ENCODE results near the gene SLC9A9. TPM values are rescaled to one million over a fixed set of nuclear protein-coding genes. Genes with fewer than 3 reads are reported as not detected.

SLC9A9 gene
- total and polyA plus RNA-seq, 4 donors: 3.3 to 15.0 (median 6.1) TPM

DNA sequence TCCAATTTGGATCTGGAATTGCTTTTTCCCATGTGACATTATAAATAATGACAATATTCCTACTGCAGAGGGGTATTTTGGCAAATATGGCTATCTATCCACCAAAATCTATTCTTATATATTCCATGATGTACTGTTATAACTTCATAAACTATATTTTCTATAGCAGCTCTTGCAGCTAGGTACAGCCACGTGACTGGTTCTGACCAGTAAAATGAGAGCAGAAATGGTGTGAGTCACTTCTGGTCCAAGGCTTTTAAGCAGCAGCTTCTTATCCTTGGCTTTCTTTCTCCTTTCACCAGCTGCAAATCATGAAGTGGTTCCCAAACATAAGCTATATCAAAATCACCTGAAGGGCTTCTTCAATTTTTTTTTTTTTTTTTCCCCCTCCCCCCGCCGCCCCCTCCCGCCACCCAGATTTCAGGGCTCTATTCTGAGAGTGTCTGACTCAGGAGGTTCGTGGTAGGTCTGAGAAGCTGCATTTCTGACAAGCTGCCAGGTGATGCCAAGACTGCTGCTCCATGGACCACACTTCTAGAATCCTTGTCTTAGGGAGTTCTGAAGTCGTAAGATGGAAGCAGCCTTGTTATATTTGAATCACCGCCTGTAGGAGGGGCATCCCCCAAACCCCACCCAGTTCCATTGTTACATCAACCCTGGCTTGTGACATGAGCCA lies 371.2 kb downstream of the SLC9A9 start:
- Histone ChIP-seq H3K36me3 (ENCODE audit: control insufficient read depth in 4 of 4, insufficient read depth in 3 of 4, low read depth in 1 of 4, low read length in 3 of 4) (no peaks in the 10 kb centered on the region), H3K27me3 (ENCODE audit: control insufficient read depth in 4 of 4, insufficient read depth in 4 of 4, low read length in 3 of 4) (no peaks in the 10 kb centered on the region), H3K27ac (ENCODE audit: low read depth in 1 of 2, low read length in 2 of 2) (no peak overlapping the region), H3K4me3 (ENCODE audit: low read depth in 1 of 3, low read length in 3 of 3) (no peak overlapping the region), H3K4me1 (ENCODE audit: control insufficient read depth in 4 of 4, insufficient read depth in 4 of 4, low read length in 3 of 4) (no peaks in the 10 kb centered on the region), H3K9ac (ENCODE audit: low read depth in 1 of 2, low read length in 2 of 2) (no peak overlapping the region), H3K9me3 (ENCODE audit: control insufficient read depth in 4 of 4, low read length in 3 of 4) (no peaks in the 10 kb centered on the region)
- TF ChIP-seq JUND (IDR thresholded peaks at IDR 0.05) (no peak), FOXA2 (IDR thresholded peaks at IDR 0.05) (no peak), NR2F2 (IDR thresholded peaks at IDR 0.05) (no peak), RXRA (IDR thresholded peaks at IDR 0.05) (no peak)
- TF ChIP-seq, protein P1, sequence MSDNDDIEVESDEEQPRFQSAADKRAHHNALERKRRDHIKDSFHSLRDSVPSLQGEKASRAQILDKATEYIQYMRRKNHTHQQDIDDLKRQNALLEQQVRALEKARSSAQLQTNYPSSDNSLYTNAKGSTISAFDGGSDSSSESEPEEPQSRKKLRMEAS (IDR thresholded peaks at IDR 0.05): no peak
- WGBS: 86% methylated on average over 7 of the region's 7 CpGs
- DNase-seq (ENCODE audit: low spot score): no peak

DNA sequence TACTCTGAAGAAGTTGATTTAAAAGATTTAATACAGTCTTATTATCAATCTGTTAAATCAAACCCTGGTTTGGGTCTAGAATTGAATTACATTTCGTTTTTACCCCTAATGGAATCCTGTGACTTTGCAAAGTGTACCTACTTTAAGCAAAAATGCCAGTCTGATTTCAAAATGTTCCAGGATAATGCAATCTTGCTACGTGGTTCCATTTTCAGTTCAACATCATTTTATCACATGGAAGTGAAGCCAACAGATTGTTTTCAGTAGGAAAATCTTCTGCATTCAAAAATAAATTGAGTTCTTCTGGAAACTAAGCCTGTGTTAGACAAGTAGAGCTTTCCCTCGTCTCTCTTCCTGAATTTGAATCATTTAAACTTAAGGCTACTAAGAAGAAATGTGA lies 372.3 kb downstream of the SLC9A9 start:
- TF ChIP-seq EGR1 (IDR thresholded peaks at IDR 0.05; ENCODE audit: low read depth in 2 of 2) (no peak), TAF1 (conservative IDR thresholded peaks at IDR 0.05) (no peak), FOXA1 (IDR thresholded peaks at IDR 0.05) (no peak), GABPA (IDR thresholded peaks at IDR 0.05 in 1 of 2, conservative IDR thresholded peaks at IDR 0.05 in 1 of 2) (no peak), YY1 (IDR thresholded peaks at IDR 0.05) (no peak), JUND (IDR thresholded peaks at IDR 0.05) (no peak), RAD21 (IDR thresholded peaks at IDR 0.05) (no peak), HNF4A (conservative IDR thresholded peaks at IDR 0.05) (no peak), NR2F2 (IDR thresholded peaks at IDR 0.05) (no peak), HNF4G (IDR thresholded peaks at IDR 0.05) (no peak), RXRA (IDR thresholded peaks at IDR 0.05) (no peak), FOXA2 (IDR thresholded peaks at IDR 0.05) (no peak), SP1 (IDR thresholded peaks at IDR 0.05) (no peak)
- TF ChIP-seq, protein P2, sequence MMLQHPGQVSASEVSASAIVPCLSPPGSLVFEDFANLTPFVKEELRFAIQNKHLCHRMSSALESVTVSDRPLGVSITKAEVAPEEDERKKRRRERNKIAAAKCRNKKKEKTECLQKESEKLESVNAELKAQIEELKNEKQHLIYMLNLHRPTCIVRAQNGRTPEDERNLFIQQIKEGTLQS (IDR thresholded peaks at IDR 0.05): no peak
- TF ChIP-seq, protein P1 (IDR thresholded peaks at IDR 0.05): no peak
- TF ChIP-seq, protein P3, sequence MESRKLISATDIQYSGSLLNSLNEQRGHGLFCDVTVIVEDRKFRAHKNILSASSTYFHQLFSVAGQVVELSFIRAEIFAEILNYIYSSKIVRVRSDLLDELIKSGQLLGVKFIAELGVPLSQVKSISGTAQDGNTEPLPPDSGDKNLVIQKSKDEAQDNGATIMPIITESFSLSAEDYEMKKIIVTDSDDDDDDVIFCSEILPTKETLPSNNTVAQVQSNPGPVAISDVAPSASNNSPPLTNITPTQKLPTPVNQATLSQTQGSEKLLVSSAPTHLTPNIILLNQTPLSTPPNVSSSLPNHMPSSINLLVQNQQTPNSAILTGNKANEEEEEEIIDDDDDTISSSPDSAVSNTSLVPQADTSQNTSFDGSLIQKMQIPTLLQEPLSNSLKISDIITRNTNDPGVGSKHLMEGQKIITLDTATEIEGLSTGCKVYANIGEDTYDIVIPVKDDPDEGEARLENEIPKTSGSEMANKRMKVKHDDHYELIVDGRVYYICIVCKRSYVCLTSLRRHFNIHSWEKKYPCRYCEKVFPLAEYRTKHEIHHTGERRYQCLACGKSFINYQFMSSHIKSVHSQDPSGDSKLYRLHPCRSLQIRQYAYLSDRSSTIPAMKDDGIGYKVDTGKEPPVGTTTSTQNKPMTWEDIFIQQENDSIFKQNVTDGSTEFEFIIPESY (IDR thresholded peaks at IDR 0.05): no peak
- TF ChIP-seq, protein P4, sequence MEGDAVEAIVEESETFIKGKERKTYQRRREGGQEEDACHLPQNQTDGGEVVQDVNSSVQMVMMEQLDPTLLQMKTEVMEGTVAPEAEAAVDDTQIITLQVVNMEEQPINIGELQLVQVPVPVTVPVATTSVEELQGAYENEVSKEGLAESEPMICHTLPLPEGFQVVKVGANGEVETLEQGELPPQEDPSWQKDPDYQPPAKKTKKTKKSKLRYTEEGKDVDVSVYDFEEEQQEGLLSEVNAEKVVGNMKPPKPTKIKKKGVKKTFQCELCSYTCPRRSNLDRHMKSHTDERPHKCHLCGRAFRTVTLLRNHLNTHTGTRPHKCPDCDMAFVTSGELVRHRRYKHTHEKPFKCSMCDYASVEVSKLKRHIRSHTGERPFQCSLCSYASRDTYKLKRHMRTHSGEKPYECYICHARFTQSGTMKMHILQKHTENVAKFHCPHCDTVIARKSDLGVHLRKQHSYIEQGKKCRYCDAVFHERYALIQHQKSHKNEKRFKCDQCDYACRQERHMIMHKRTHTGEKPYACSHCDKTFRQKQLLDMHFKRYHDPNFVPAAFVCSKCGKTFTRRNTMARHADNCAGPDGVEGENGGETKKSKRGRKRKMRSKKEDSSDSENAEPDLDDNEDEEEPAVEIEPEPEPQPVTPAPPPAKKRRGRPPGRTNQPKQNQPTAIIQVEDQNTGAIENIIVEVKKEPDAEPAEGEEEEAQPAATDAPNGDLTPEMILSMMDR (IDR thresholded peaks at IDR 0.05; ENCODE audit: low read depth, low read length, missing input control): no peak
- TF ChIP-seq, protein P5, sequence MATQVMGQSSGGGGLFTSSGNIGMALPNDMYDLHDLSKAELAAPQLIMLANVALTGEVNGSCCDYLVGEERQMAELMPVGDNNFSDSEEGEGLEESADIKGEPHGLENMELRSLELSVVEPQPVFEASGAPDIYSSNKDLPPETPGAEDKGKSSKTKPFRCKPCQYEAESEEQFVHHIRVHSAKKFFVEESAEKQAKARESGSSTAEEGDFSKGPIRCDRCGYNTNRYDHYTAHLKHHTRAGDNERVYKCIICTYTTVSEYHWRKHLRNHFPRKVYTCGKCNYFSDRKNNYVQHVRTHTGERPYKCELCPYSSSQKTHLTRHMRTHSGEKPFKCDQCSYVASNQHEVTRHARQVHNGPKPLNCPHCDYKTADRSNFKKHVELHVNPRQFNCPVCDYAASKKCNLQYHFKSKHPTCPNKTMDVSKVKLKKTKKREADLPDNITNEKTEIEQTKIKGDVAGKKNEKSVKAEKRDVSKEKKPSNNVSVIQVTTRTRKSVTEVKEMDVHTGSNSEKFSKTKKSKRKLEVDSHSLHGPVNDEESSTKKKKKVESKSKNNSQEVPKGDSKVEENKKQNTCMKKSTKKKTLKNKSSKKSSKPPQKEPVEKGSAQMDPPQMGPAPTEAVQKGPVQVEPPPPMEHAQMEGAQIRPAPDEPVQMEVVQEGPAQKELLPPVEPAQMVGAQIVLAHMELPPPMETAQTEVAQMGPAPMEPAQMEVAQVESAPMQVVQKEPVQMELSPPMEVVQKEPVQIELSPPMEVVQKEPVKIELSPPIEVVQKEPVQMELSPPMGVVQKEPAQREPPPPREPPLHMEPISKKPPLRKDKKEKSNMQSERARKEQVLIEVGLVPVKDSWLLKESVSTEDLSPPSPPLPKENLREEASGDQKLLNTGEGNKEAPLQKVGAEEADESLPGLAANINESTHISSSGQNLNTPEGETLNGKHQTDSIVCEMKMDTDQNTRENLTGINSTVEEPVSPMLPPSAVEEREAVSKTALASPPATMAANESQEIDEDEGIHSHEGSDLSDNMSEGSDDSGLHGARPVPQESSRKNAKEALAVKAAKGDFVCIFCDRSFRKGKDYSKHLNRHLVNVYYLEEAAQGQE (IDR thresholded peaks at IDR 0.05): no peak
- no peak overlapping the region for H3K27ac ChIP-seq (ENCODE audit: low read depth in 1 of 2, low read length in 2 of 2)
- no peaks in the 10 kb centered on the region for H3K36me3 ChIP-seq (ENCODE audit: control insufficient read depth in 4 of 4, insufficient read depth in 3 of 4, low read depth in 1 of 4, low read length in 3 of 4)
- H3K9me3 ChIP-seq (ENCODE audit: control insufficient read depth in 4 of 4, low read length in 3 of 4): no peaks in the 10 kb centered on the region
- no peaks in the 10 kb centered on the region for H3K27me3 ChIP-seq (ENCODE audit: control insufficient read depth in 4 of 4, insufficient read depth in 4 of 4, low read length in 3 of 4)
- 71% methylated on average over 3 of the region's 3 CpGs for WGBS
- DNase-seq (ENCODE audit: low spot score): no peak
- H3K4me3 ChIP-seq (ENCODE audit: low read depth in 1 of 3, low read length in 3 of 3): no peak overlapping the region
- no peaks in the 10 kb centered on the region for H3K4me1 ChIP-seq (ENCODE audit: control insufficient read depth in 4 of 4, insufficient read depth in 4 of 4, low read length in 3 of 4)
- no peak overlapping the region for H3K9ac ChIP-seq (ENCODE audit: low read depth in 1 of 2, low read length in 2 of 2)
